Activated CD8-positive, alpha-beta T cell treated with anti-CD3 and anti-CD28 coated beads for 36 hours (primary cell): ENCODE results near the gene KRT25. TPM values are rescaled to one million over a fixed set of nuclear protein-coding genes. Genes with fewer than 3 reads are reported as not detected.
"Not testable (repeated sequence)": the region's sequence is repeated elsewhere in the genome, so short reads cannot be mapped to it uniquely, and the experiment has no call there.

Source experiments
- ATAC-seq: fragments of 200-7000 bp; cut with Tn5 transposase; one replicate; pipeline ENCODE4 v1.10.0; 2021; ENCODE audit warnings: mild to moderate bottlenecking, moderate library complexity
- CTCF ChIA-PET: fragments of 350-600 bp; sonication (Branson Sonifier 250); formaldehyde crosslinking; loops from one replicate; lab custom pipeline; 2021; ENCODE audit warnings: antibody characterized with exemption; lab: Charles Lee
- POLR2A ChIA-PET: fragments of 350-600 bp; sonication (Branson Sonifier 250); formaldehyde crosslinking; loops from one replicate; lab custom pipeline; 2021; ENCODE audit warnings: antibody characterized with exemption; lab: Charles Lee
- DNase-seq: peaks from one replicate; pipeline ENCODE4 v3.0.0-alpha.2; 2020
- H3K27ac Mint-ChIP-seq: one replicate; pipeline ENCODE4 v1.8.0; 2021; ENCODE audit warnings: mild to moderate bottlenecking, mixed read lengths
- H3K27me3 Mint-ChIP-seq: one replicate; pipeline ENCODE4 v1.8.0; 2021; ENCODE audit warnings: mixed read lengths
- H3K36me3 Mint-ChIP-seq: one replicate; pipeline ENCODE4 v1.8.0; 2021; ENCODE audit warnings: low read depth, mixed read lengths
- H3K4me1 Mint-ChIP-seq: one replicate; pipeline ENCODE4 v1.8.0; 2021; ENCODE audit warnings: low read depth, mixed read lengths
- H3K4me3 Mint-ChIP-seq: one replicate; pipeline ENCODE4 v1.8.0; 2021; ENCODE audit warnings: mild to moderate bottlenecking, moderate library complexity, mixed read lengths
- H3K9me3 Mint-ChIP-seq: one replicate; pipeline ENCODE4 v1.8.0; 2021; ENCODE audit warnings: mixed read lengths
- CTCF ChIP-seq: fragments of 200-600 bp; IDR thresholded peaks from one replicate; pipeline ENCODE4 v1.8.0; 2022; ENCODE audit warnings: antibody characterized with exemption, mild to moderate bottlenecking
- intact Hi-C: fragments of 100-400 bp; cut with micrococcal nuclease; formaldehyde crosslinking; loops from one replicate; pipeline ENCODE4 v1.10.0; 2022
- total RNA-seq, 2 experiments: library from RNA; stranded (reverse); gene quantifications; one replicate each; pipeline ENCODE4 v1.2.3, GENCODE V29; 2021

KRT25 gene
- total RNA-seq, 2 experiments from 2014 or later: not detected

GRCh38 chr17:40750391-40750790, 4.7 kb downstream of the KRT25 start:
- POLR2A ChIA-PET: no interaction called here
- TF ChIP-seq CTCF: no peak

GRCh38 chr17:40748666-40749065, 6.5 kb downstream of the KRT25 start:
- H3K36me3 Mint-ChIP-seq, intact Hi-C loops, H3K9me3 Mint-ChIP-seq, DNase-seq, POLR2A ChIA-PET, H3K4me3 Mint-ChIP-seq, CTCF ChIA-PET, H3K27ac Mint-ChIP-seq, H3K4me1 Mint-ChIP-seq, ATAC-seq: not testable (repeated sequence)
- peaks cover 31% of the 10 kb centered on the region for H3K27me3 Mint-ChIP-seq

More at GRCh38 chr17:40750391-40750790, 4.7 kb downstream of the KRT25 start:
- H3K9me3 Mint-ChIP-seq: no peaks in the 10 kb centered on the region
- CTCF ChIA-PET: no interaction called here
- H3K27me3 Mint-ChIP-seq: peaks cover 31% of the 10 kb centered on the region
- H3K36me3 Mint-ChIP-seq: no peaks in the 10 kb centered on the region
- DNase-seq: no peak
- no peak overlapping the region for H3K4me3 Mint-ChIP-seq
- ATAC-seq: no peak
- no peak overlapping the region for H3K27ac Mint-ChIP-seq
- no peaks in the 10 kb centered on the region for H3K4me1 Mint-ChIP-seq
- intact Hi-C loops: no loop called here

- peaks cover 3% of the 10 kb centered on the region for H3K9me3 Mint-ChIP-seq
- no peak for ATAC-seq
- no peak for TF ChIP-seq CTCF
- no peak for DNase-seq
- ChIA-PET POLR2A (interaction anchor here (0.6 kb wide), 1 partner anchor 18 kb away, joined by 3 read pairs; no protein-coding TSS in a partner anchor), CTCF (interaction anchor here (1.1 to 1.3 kb wide), 2 partner anchors 11 to 119 kb away, joined by 3 to 4 read pairs; no protein-coding TSS in a partner anchor)
- no peak overlapping the region for H3K4me3 Mint-ChIP-seq
- H3K27ac Mint-ChIP-seq: no peak overlapping the region
- intact Hi-C loops: no loop called here
- H3K27me3 Mint-ChIP-seq: peaks cover 14% of the 10 kb centered on the region
- H3K36me3 Mint-ChIP-seq: peaks cover 2% of the 10 kb centered on the region
- no peaks in the 10 kb centered on the region for H3K4me1 Mint-ChIP-seq
Observed at GRCh38 chr17:40738553-40738952, 16.6 kb downstream of the KRT25 start.

GRCh38 chr17:40735016-40735415, 20.1 kb downstream of the KRT25 start:
- intact Hi-C loops: no loop called here
- H3K4me1 Mint-ChIP-seq: no peaks in the 10 kb centered on the region
- no peak overlapping the region for H3K27ac Mint-ChIP-seq
- no peaks in the 10 kb centered on the region for H3K36me3 Mint-ChIP-seq
- peaks cover 19% of the 10 kb centered on the region for H3K27me3 Mint-ChIP-seq
- ChIA-PET CTCF (no interaction called here), POLR2A (no interaction called here)
- H3K9me3 Mint-ChIP-seq: no peaks in the 10 kb centered on the region
- ATAC-seq (no peak), DNase-seq (no peak)
- no peak for TF ChIP-seq CTCF
- no peak overlapping the region for H3K4me3 Mint-ChIP-seq

GRCh38 chr17:40734018-40734417, 21.1 kb downstream of the KRT25 start:
- intact Hi-C loops: no loop called here
- no peaks in the 10 kb centered on the region for H3K9me3 Mint-ChIP-seq
- DNase-seq (no peak), ATAC-seq (no peak)
- H3K27me3 Mint-ChIP-seq: peaks cover 19% of the 10 kb centered on the region
- no peak overlapping the region for H3K4me3 Mint-ChIP-seq
- H3K36me3 Mint-ChIP-seq: no peaks in the 10 kb centered on the region
- CTCF ChIA-PET: no interaction called here
- no peaks in the 10 kb centered on the region for H3K4me1 Mint-ChIP-seq
- no peak overlapping the region for H3K27ac Mint-ChIP-seq
- no peak for TF ChIP-seq CTCF
- POLR2A ChIA-PET: interaction anchor here (0.9 kb wide), 1 partner anchor 12 kb away, joined by 3 read pairs; no protein-coding TSS in a partner anchor
